Calu3 (cell line): ENCODE data around the gene B9D2. TPM values are rescaled to one million over a fixed set of nuclear protein-coding genes. Genes with fewer than 3 reads are reported as not detected.

ENCODE experiments used
- BruUV-seq: library from RNA; stranded (reverse); fragments of 400-500 nt; replicated peaks from 2 replicates; lab custom pipeline; 2021; lab: Mats Ljungman, UMichigan
- CTCF ChIA-PET: fragments of 300-600 bp; sonication (Branson Sonifier 250); formaldehyde crosslinking; loops from one replicate; lab custom pipeline; 2022; ENCODE audit warnings: antibody characterized with exemption; lab: Charles Lee
- DNase-seq: peaks from one replicate; pipeline ENCODE4 v3.0.0; 2022
- H3K27ac Mint-ChIP-seq: one replicate; pipeline ENCODE4 v1.8.0; 2022; ENCODE audit warnings: mixed read lengths; ENCODE audit not compliant: unreplicated experiment
- H3K27me3 Mint-ChIP-seq: one replicate; pipeline ENCODE4 v1.8.0; 2022; ENCODE audit warnings: mixed read lengths; ENCODE audit not compliant: unreplicated experiment
- H3K36me3 Mint-ChIP-seq: one replicate; pipeline ENCODE4 v1.8.0; 2022; ENCODE audit warnings: mild to moderate bottlenecking, moderate library complexity, mixed read lengths; ENCODE audit not compliant: insufficient read depth, unreplicated experiment
- H3K4me1 Mint-ChIP-seq: one replicate; pipeline ENCODE4 v1.8.0; 2022; ENCODE audit warnings: mild to moderate bottlenecking, low read depth, mixed read lengths; ENCODE audit not compliant: unreplicated experiment
- H3K4me3 Mint-ChIP-seq: one replicate; pipeline ENCODE4 v1.8.0; 2022; ENCODE audit warnings: mild to moderate bottlenecking, low read depth, moderate library complexity, mixed read lengths; ENCODE audit not compliant: unreplicated experiment
- H3K9me3 Mint-ChIP-seq: one replicate; pipeline ENCODE4 v1.8.0; 2022; ENCODE audit warnings: low read depth, mixed read lengths; ENCODE audit not compliant: unreplicated experiment
- CTCF ChIP-seq: fragments of 200-600 bp; IDR thresholded peaks from one replicate; pipeline ENCODE4 v1.8.0; 2022; ENCODE audit warnings: antibody characterized with exemption; ENCODE audit not compliant: unreplicated experiment
- intact Hi-C: fragments of 100-400 bp; cut with micrococcal nuclease; formaldehyde crosslinking; loops from one replicate; pipeline ENCODE4 v1.10.0; 2022; ENCODE audit not compliant: unreplicated experiment
- total RNA-seq: library from RNA; stranded (reverse); gene quantifications from 2 replicates; pipeline ENCODE4 v1.2.3, GENCODE V29; 2022

Gene B9D2
- total RNA-seq, 1 experiment from 2014 or later: 6.4 TPM

GRCh38 chr19:41354343-41354953 lies 9.5 kb downstream of the B9D2 start:
- CTCF ChIA-PET: interaction anchor here (1.1 kb wide), 1 partner anchor 35 kb away, joined by 3 read pairs; no protein-coding TSS in a partner anchor
- H3K27me3 Mint-ChIP-seq: no peaks in the 10 kb centered on the region
- H3K4me3 Mint-ChIP-seq: peak overlapping the region; percentile 89
- H3K27ac Mint-ChIP-seq: no peak overlapping the region
- no peak for DNase-seq
- intact Hi-C loops: loop anchor here (10.0 kb wide), 1 partner anchor 80 kb away; the partner anchor contains the start of gene DMAC2
- H3K36me3 Mint-ChIP-seq: peaks cover 42% of the 10 kb centered on the region
- H3K9me3 Mint-ChIP-seq: no peaks in the 10 kb centered on the region
- BruUV-seq: no TSS peak
- no peak for TF ChIP-seq CTCF
- H3K4me1 Mint-ChIP-seq: peaks cover 21% of the 10 kb centered on the region

- Mint-ChIP-seq H3K9me3 (no peaks in the 10 kb centered on the region), H3K27me3 (no peaks in the 10 kb centered on the region), H3K4me3 (peak within 1 kb of the TSS; percentile 89), H3K4me1 (peaks cover 21% of the 10 kb centered on the region), H3K36me3 (peaks cover 42% of the 10 kb centered on the region), H3K27ac (peak within 1 kb of the TSS; percentile 55)
- TSS peak; percentile 90 for BruUV-seq
- CTCF ChIA-PET: interaction anchor here (0.6 to 3.4 kb wide), 9 partner anchors 9 to 86 kb away, joined by 3 to 23 read pairs (median 5); partner anchors contain the start of gene B9D2
- peak; percentile 96 for TF ChIP-seq CTCF
- intact Hi-C loops: loop anchor here (10.0 kb wide), 1 partner anchor 81 kb away; the partner anchor contains the start of gene DMAC2
- peak; percentile 92 for DNase-seq
Observed at GRCh38 chr19:41353466-41354342, 10.2 kb downstream of the B9D2 start, which contains the start of gene TGFB1. Gene TGFB1 (minus strand): TSS chr19:41353922. CDS start chr19:41353044, 878 bp downstream.

GRCh38 chr19:41352609-41353465 lies 11.1 kb downstream of the B9D2 start:
- CTCF ChIA-PET: interaction anchor here (0.6 to 3.4 kb wide), 12 partner anchors 10 to 1639 kb away, joined by 3 to 23 read pairs (median 5); partner anchors contain the start of gene B9D2

More at GRCh38 chr19:41352609-41353465, 11.1 kb downstream of the B9D2 start:
- BruUV-seq: no TSS peak
- Mint-ChIP-seq H3K27ac (peak overlapping the region; percentile 69), H3K9me3 (no peaks in the 10 kb centered on the region), H3K36me3 (peaks cover 42% of the 10 kb centered on the region), H3K4me3 (peak overlapping the region; percentile 89), H3K4me1 (peaks cover 21% of the 10 kb centered on the region), H3K27me3 (no peaks in the 10 kb centered on the region)
- DNase-seq: peak; percentile 90
- TF ChIP-seq CTCF: peak; percentile 82
- intact Hi-C loops: loop anchor here (10.0 kb wide), 1 partner anchor 82 kb away; the partner anchor contains the start of gene DMAC2
